ENCODE data around the gene SRR. TPM values are rescaled to one million over a fixed set of nuclear protein-coding genes. Genes with fewer than 3 reads are reported as not detected.
"Not testable (repeated sequence)": the region's sequence is repeated elsewhere in the genome, so short reads cannot be mapped to it uniquely, and the experiment has no call there.

SRR gene
- total RNA-seq, 4 donors from 2014 or later, result 2.1 to 27.2 (median 5.5) TPM

DNA sequence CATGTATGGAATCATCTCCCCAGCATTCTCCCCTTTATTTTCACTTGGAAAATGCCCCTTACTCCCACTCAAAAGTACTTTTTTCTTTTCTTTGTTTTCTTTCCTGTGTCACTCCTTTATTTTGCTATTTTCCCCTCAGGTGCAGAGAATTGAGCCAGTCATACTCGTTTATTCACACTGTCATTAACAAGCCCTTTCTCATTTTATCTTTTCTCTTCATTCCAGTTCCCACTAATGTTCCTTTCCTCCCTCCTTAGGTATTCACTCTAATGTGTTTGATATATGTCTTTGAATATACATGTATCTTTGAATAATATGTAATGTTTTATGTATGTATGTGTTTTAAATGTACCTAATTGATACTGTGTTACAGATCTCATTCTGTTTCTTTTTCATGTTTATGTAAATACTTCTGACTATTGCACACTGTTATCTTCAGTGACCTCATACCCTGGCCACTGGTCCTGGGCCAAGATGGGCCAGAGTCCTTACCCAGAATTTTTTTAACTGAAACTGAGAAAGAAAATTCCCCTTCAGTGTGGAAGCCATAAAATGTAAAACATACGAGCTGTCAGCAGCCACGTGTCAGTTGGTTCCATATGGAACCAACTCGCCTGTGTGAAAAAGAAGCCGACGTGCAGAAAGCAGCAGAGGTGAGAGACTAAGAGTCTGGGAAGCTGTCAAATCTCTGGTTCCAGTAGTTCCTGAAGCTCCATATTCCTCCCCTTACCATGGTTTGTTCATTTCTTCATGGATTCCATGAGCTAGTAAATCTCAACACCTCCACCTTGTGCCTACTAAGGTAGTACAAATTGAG is 5.8 kb downstream of the SRR start:
- Histone ChIP-seq H3K36me3 (peaks cover 0 to 6% (median 0%) of the 10 kb centered on the region in 3 donors), H3K9me3 (no peaks in the 10 kb centered on the region), H3K4me1 (peaks cover 0 to under 1% (median 0%) of the 10 kb centered on the region in 4 donors), H3K27ac (no peak overlapping the region), H3K27me3 (no peaks in the 10 kb centered on the region), H3K4me3 (no peak overlapping the region)
- no peak for DNase-seq
- TF ChIP-seq POLR2A (IDR thresholded peaks at IDR 0.05) (no peak), CTCF (IDR thresholded peaks at IDR 0.05) (no peak)

- DNase-seq, result no peak
- no peak for TF ChIP-seq POLR2A (IDR thresholded peaks at IDR 0.05)
- no peak for TF ChIP-seq CTCF (IDR thresholded peaks at IDR 0.05)
- peaks cover 0 to 6% (median 0%) of the 10 kb centered on the region in 3 donors for H3K36me3 ChIP-seq
- H3K4me1 ChIP-seq, result no peaks in the 10 kb centered on the region
- H3K9me3 ChIP-seq, result no peaks in the 10 kb centered on the region
- H3K4me3 ChIP-seq, result no peak overlapping the region
- no peaks in the 10 kb centered on the region for H3K27me3 ChIP-seq
- H3K27ac ChIP-seq, result no peak overlapping the region
Observed at GRCh38 chr17:2312736-2313135, 9.0 kb downstream of the SRR start.

GRCh38 chr17:2316916-2317205 is 13.1 kb downstream of the SRR start:
- H3K4me1 ChIP-seq, H3K4me3 ChIP-seq, H3K9me3 ChIP-seq, DNase-seq, H3K27me3 ChIP-seq, H3K27ac ChIP-seq: not testable (repeated sequence)
- peaks cover 0 to 14% (median 0%) of the 10 kb centered on the region in 3 donors for H3K36me3 ChIP-seq

- Histone ChIP-seq H3K27me3 (no peaks in the 10 kb centered on the region), H3K9me3 (no peaks in the 10 kb centered on the region), H3K27ac (no peak overlapping the region), H3K36me3 (peaks cover 0 to 24% (median 0%) of the 10 kb centered on the region in 3 donors), H3K4me1 (no peaks in the 10 kb centered on the region), H3K4me3 (no peak overlapping the region)
- no peak for TF ChIP-seq CTCF (IDR thresholded peaks at IDR 0.05)
- no peak for TF ChIP-seq POLR2A (IDR thresholded peaks at IDR 0.05)
- no peak for DNase-seq
Observed at GRCh38 chr17:2317796-2318195, 14.0 kb downstream of the SRR start.

DNA sequence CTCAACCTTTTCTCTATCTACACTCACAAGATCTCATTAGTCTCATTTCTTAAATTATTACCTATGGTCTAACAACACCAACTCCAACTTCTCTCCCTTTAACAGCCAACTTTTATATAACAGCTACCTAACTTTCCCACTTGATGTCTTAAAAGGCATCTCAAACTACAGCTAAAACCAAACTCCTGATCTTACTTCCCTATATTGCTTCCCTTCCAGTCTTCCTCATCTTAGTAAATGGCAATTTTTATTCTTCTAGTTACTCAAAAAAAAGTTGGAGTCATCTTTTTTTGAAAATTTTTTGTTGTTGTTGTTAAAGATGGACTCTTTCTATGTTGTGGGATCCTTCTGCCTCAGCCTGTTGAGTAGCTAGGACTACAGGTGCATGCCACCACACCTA is 15.3 kb downstream of the SRR start:
- no peak for TF ChIP-seq CTCF (IDR thresholded peaks at IDR 0.05)
- no peaks in the 10 kb centered on the region for H3K27me3 ChIP-seq
- no peak overlapping the region for H3K27ac ChIP-seq
- DNase-seq, result no peak
- H3K36me3 ChIP-seq, result peaks cover 0 to 36% (median 0%) of the 10 kb centered on the region in 3 donors
- H3K9me3 ChIP-seq, result no peaks in the 10 kb centered on the region
- no peaks in the 10 kb centered on the region for H3K4me1 ChIP-seq
- H3K4me3 ChIP-seq, result no peak overlapping the region

DNA sequence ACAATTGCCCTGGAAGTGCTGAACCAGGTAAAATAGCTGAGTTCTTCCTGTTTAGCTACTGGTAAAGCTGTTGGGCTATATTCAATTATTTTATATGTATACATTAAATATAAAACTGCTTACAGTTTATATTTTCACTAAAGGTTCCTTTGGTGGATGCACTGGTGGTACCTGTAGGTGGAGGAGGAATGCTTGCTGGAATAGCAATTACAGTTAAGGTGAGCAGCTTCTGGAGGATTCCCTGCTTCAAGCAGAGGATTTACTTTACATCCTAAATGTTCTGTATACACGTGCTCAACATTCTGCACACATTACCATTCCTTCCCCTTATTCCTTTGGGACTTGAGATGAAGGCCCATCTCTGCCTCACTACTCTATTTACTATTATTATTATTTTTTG is 17.6 kb downstream of the SRR start:
- no peak overlapping the region for H3K27ac ChIP-seq
- TF ChIP-seq CTCF (IDR thresholded peaks at IDR 0.05), result no peak
- TF ChIP-seq POLR2A (IDR thresholded peaks at IDR 0.05), result no peak
- H3K9me3 ChIP-seq, result no peaks in the 10 kb centered on the region
- H3K27me3 ChIP-seq, result no peaks in the 10 kb centered on the region
- DNase-seq, result no peak
- H3K36me3 ChIP-seq, result peaks cover 0 to 58% (median 0%) of the 10 kb centered on the region in 3 donors
- no peaks in the 10 kb centered on the region for H3K4me1 ChIP-seq
- no peak overlapping the region for H3K4me3 ChIP-seq

All from Peyer's patch (tissue), 4 donors.